ENCODE data around the gene TOMM20. TPM values are rescaled to one million over a fixed set of nuclear protein-coding genes. Genes with fewer than 3 reads are reported as not detected.

TOMM20 gene
- total RNA-seq, 1 experiment from 2014 or later = 184 TPM

GRCh38 chr1:235075048-235075776, 53.4 kb downstream of the TOMM20 start:
- DNase-seq (ENCODE audit: low spot score) (no peak), ATAC-seq (no peak)
- Mint-ChIP-seq H3K36me3 (no peaks in the 10 kb centered on the region), H3K4me3 (no peak overlapping the region), H3K9me3 (no peaks in the 10 kb centered on the region), H3K27me3 (ENCODE audit: low read depth) (no peaks in the 10 kb centered on the region), H3K4me1 (peaks cover 12% of the 10 kb centered on the region), H3K27ac (no peak overlapping the region)
- TF ChIP-seq SP1 (CRISPR knock-in tag; conservative IDR thresholded peaks at IDR 0.05) (no peak), ZNF423 (CRISPR knock-in tag; IDR thresholded peaks at IDR 0.05) (no peak), GABPB1 (CRISPR knock-in tag; IDR thresholded peaks at IDR 0.05) (0 out of 2 replicates have a peak, but pooled peaks have one; percentile 40), ERG (CRISPR knock-in tag; IDR thresholded peaks at IDR 0.05) (no peak)
- POLR2A ChIA-PET = no interaction called here
- CTCF ChIA-PET = interaction anchor here (1.3 kb wide), 1 partner anchor 8 kb away, joined by 3 read pairs; no protein-coding TSS in a partner anchor

- TF ChIP-seq ZMAT4 (CRISPR knock-in tag; IDR thresholded peaks at IDR 0.05) (no peak), NR3C1 (CRISPR knock-in tag; conservative IDR thresholded peaks at IDR 0.05; ENCODE audit: low read depth) (no peak), ZNF138 (CRISPR knock-in tag; conservative IDR thresholded peaks at IDR 0.05) (no peak), ZBTB21 (CRISPR knock-in tag; IDR thresholded peaks at IDR 0.05; ENCODE audit: borderline replicate concordance) (no peak), FOXP1 (CRISPR knock-in tag; IDR thresholded peaks at IDR 0.05; ENCODE audit: borderline replicate concordance) (no peak), EMX1 (CRISPR knock-in tag; IDR thresholded peaks at IDR 0.05) (no peak), IRF2 (CRISPR knock-in tag; IDR thresholded peaks at IDR 0.05; ENCODE audit: borderline replicate concordance, low read depth) (no peak)
- TF ChIP-seq, protein P1, sequence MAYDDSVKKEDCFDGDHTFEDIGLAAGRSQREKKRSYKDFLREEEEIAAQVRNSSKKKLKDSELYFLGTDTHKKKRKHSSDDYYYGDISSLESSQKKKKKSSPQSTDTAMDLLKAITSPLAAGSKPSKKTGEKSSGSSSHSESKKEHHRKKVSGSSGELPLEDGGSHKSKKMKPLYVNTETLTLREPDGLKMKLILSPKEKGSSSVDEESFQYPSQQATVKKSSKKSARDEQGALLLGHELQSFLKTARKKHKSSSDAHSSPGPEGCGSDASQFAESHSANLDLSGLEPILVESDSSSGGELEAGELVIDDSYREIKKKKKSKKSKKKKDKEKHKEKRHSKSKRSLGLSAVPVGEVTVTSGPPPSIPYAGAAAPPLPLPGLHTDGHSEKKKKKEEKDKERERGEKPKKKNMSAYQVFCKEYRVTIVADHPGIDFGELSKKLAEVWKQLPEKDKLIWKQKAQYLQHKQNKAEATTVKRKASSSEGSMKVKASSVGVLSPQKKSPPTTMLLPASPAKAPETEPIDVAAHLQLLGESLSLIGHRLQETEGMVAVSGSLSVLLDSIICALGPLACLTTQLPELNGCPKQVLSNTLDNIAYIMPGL (CRISPR knock-in tag; IDR thresholded peaks at IDR 0.05) = no peak
- TF ChIP-seq, protein P2, sequence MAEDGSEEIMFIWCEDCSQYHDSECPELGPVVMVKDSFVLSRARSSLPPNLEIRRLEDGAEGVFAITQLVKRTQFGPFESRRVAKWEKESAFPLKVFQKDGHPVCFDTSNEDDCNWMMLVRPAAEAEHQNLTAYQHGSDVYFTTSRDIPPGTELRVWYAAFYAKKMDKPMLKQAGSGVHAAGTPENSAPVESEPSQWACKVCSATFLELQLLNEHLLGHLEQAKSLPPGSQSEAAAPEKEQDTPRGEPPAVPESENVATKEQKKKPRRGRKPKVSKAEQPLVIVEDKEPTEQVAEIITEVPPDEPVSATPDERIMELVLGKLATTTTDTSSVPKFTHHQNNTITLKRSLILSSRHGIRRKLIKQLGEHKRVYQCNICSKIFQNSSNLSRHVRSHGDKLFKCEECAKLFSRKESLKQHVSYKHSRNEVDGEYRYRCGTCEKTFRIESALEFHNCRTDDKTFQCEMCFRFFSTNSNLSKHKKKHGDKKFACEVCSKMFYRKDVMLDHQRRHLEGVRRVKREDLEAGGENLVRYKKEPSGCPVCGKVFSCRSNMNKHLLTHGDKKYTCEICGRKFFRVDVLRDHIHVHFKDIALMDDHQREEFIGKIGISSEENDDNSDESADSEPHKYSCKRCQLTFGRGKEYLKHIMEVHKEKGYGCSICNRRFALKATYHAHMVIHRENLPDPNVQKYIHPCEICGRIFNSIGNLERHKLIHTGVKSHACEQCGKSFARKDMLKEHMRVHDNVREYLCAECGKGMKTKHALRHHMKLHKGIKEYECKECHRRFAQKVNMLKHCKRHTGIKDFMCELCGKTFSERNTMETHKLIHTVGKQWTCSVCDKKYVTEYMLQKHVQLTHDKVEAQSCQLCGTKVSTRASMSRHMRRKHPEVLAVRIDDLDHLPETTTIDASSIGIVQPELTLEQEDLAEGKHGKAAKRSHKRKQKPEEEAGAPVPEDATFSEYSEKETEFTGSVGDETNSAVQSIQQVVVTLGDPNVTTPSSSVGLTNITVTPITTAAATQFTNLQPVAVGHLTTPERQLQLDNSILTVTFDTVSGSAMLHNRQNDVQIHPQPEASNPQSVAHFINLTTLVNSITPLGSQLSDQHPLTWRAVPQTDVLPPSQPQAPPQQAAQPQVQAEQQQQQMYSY (CRISPR knock-in tag; IDR thresholded peaks at IDR 0.05) = no peak
- H3K4me3 Mint-ChIP-seq = no peak overlapping the region
- ChIA-PET POLR2A (no interaction called here), CTCF (interaction anchor here (1.0 to 1.5 kb wide), 4 partner anchors 9 to 575 kb away, joined by 3 read pairs; no protein-coding TSS in a partner anchor)
- DNase-seq (ENCODE audit: low spot score) (no peak), ATAC-seq (peak; percentile 18; the same call in 1 of the 2 replicates)
- no peaks in the 10 kb centered on the region for H3K36me3 Mint-ChIP-seq
- H3K4me1 Mint-ChIP-seq = peaks cover 12% of the 10 kb centered on the region
- H3K27ac Mint-ChIP-seq = no peak overlapping the region
- no peaks in the 10 kb centered on the region for H3K9me3 Mint-ChIP-seq
- no peaks in the 10 kb centered on the region for H3K27me3 Mint-ChIP-seq (ENCODE audit: low read depth)
These were observed 54.1 kb downstream of the TOMM20 start for GRCh38 chr1:235074523-235075047.

GRCh38 chr1:235073968-235074522, 54.6 kb downstream of the TOMM20 start:
- Mint-ChIP-seq H3K4me1 (peaks cover 12% of the 10 kb centered on the region), H3K36me3 (no peaks in the 10 kb centered on the region), H3K4me3 (no peak overlapping the region), H3K27ac (no peak overlapping the region), H3K9me3 (no peaks in the 10 kb centered on the region), H3K27me3 (ENCODE audit: low read depth) (no peaks in the 10 kb centered on the region)
- ATAC-seq (peak; percentile 33), DNase-seq (ENCODE audit: low spot score) (no peak)
- ChIA-PET CTCF (interaction anchor here (1.0 to 1.5 kb wide), 3 partner anchors 13 to 575 kb away, joined by 3 read pairs; no protein-coding TSS in a partner anchor), POLR2A (no interaction called here)
- no peak for TF ChIP-seq ERG (CRISPR knock-in tag; IDR thresholded peaks at IDR 0.05)
- TF ChIP-seq ZNF671 (CRISPR knock-in tag; IDR thresholded peaks at IDR 0.05) = no peak
